Non-pigmented ciliary epithelial cell (primary cell): ENCODE data around the gene DEFB124.
"Not testable (repeated sequence)": the region's sequence is repeated elsewhere in the genome, so short reads cannot be mapped to it uniquely, and the experiment has no call there.

Source experiments
- DNase-seq: peaks from one replicate; pipeline ENCODE4 v3.0.0-alpha.2; 2010; ENCODE audit warnings: low read depth

Gene DEFB124

DNA sequence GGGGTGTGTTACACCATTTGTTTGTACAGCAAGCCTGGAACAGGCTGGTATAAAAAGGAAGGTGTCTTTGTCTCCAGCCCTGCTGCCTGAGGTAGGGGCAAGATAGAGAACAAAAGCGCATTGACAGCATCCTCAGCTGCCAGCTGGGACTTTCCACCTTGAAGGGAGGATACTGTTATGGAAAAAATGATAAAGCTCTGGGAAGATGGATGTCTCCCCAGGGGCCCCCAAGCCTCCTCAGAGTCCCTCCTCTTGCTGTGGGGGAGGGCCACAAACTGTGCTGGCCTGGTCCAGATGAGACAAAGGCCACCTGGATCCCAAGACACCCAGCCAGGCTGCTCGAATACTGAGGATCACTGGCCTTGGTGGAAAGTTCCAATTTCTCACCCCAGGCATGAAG lies 13.2 kb upstream of the DEFB124 start:
- DNase-seq: no peak

DNA sequence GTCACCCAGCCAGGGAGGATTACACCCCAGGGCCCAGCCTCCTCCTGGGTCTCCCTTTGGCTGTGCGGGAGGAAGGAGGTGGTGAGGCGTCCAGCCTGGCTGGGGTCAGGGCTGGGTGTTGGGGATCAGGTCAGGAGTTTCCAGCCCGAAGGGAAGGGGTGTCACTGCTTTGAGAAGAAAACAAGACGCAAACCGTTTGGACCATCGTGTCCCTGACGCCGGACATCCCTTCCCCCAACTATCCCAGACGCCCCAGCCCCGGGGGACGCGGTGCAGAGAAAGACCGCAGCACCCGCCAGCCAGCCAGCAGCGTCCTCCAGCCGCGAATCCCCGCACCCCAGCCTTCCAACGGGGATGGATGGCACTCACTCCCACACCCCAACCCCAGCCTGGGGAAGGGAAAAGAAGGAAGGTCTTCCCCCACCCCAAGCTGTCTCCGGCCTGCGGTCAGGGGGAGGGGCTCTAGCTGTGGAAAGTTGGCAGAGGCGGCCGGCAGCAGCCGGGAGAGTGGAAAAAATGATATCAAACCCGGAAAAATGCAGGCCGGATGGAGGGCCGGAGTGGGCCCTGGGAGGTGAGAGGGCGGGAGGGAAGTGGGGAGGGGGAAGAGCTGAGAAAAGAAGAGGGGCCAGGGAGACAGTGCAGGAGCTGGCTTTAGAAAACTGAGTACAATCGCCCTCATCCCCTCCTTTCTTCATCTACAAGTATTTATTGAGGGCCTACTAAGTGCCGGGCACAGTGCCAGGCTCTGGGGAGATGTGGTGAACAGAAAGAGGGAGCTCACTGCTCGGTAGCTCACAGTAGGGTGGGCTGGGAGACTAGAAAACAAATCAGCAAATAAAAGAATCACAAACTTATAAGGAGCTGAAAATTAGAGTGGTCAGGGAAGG lies 10.8 kb upstream of the DEFB124 start:
- DNase-seq: no peak

DNA sequence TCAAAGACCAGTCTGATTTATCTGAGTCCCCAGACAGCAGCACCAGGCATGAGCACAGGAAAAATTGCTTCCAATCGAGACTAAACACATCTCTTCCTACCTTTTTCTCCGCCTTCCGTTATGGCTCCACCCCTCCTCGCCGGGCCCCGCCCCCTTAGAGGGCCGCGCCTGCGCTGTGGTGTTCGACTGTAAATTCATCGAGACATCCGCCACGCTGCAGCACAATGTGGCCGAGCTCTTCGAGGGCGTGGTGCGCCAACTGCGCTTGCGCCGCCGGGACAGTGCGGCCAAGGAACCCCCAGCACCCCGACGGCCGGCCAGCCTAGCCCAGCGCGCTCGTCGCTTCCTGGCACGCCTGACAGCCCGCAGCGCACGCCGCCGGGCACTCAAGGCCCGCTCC lies 9.1 kb upstream of the DEFB124 start:
- no peak for DNase-seq

DNA sequence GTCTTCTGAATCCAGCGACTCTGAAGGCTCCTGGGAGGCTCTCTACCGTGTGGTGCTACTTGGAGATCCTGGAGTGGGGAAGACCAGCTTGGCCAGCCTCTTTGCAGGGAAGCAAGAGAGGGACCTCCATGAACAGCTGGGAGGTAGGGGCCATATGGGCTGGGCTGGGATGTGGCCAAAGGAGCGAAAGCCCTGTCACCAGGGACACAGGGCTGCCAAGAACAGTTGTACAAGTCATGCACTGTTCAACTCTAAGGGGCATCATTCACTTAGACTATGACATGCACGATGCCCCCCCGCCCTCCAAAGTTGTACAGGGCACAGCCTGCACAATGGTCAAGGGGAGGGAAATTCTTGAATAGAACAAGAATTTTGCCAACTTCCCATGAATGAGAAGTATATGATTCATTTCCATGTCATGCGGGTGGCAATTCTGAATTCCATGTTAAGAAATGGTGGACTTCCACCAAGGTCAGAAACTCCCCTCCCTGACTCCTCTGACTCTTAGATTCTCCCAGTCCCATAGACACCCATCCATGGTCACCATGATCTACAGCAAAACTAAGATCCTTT lies 1.8 kb upstream of the DEFB124 start:
- DNase-seq: no peak

DNA sequence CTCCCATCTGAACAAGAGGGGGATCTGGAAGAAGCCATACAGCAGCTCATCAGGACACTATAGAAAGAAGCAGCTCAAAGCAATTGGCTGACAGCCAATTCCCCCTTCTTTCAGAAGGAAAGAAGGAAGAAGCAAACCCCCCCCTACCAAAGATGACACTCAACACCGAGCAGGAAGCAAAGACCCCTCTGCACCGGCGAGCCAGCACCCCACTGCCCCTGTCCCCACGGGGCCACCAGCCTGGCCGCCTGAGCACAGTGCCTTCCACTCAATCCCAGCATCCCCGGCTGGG lies 1.3 kb upstream of the DEFB124 start:
- no peak for DNase-seq

GRCh38 chr20:31475472-31476293 lies 756 bp upstream of the DEFB124 start:
- DNase-seq: no peak

GRCh38 chr20:31474097-31474436 lies 860 bp downstream of the DEFB124 start:
- DNase-seq: no peak

DNA sequence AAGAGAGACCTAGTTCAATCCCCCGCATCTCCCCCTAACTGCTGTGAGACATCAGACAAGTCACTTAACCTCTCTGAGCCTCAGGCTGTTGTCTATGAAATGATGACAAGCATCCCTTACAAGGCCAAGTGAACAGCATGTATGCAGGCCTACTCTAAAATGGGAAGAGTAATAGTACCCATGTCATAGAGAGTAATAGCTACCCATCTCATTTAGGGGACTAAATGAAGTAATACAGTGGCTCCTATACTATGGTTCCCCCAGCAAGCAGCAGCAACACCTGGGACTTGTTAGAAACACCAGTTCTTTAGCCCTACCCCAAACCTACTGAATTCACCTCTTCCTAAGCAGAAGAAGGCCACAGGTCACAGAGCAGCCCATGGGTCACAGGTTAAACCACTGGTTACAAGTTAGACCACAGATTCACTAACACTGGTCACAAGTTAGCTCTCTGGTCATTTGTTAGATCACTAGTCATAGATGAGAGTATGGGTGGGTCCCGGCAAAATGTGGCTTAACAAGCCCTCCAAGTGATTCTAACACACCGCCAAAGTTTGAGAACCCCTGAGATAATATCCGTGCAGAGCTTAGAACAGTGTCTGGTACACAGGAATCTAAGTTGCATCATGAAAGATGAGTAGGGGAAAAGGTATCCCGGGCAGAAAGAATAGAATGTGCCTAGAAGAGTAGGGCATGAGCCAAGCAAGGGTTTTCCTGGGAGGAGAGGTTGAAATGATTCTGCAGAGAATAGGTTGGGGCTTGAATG lies 1.4 kb downstream of the DEFB124 start:
- no peak for DNase-seq

DNA sequence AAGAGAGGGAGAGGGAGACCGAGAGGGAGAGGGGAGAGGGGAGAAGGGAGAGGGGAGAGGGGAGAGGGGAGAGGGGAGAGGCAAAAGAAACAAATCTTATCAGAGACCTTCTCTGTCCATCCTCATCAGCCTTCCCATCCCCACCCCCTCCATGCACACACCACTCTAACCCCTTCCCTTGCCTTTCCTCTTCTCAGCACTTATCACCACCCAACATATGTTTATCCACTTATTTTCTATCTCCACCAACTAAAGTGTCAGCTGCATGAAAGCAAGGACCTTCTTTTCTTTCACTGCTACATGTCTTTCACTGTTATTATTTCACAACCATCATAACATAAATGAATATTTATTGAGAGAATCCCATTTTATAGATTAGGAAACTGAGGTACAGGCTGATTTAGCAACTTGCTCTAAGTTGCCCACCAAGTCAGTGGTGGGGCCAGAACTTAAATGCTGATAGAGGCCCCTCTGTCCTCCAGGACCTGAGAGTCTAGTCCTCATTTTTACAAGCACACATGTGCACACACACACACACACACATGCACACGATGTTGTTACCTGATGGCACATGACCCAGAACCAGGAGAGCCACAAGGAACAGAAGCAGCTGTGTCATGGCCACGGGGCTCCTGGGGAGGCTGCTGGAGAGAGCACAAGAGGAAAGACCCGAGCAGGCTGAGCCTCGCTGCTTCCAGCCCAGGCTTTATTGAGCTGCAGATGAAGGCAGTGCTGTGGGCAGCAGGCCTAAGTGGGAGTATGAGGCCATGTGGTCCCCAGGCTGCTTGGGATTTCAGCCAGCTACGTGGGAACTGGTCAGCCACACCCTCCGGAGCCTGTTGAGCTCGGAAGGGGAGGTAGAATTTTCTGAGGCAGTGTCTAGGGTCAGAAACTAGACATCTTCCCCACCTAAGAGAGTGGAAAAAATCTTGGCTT lies 2.3 kb downstream of the DEFB124 start:
- DNase-seq: no peak

DNA sequence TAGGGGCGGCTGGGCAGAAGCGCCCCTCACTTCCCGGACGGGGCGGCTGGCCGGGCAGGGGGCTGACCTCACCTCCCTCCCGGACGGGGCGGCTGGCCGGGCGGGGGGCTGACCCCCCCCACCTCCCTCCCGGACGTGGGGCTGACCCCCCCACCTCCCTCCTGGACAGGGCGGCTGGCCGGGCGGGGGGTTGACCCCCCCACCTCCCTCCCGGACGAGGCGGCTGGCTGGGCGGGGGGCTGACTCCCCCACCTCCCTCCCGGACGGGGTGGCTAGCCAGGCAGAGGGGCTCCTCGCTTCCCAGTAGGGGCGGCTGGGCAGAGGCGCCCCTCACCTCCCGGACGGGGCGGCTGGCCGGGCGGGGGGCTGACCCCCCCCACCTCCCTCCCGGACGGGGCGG lies 4.0 kb downstream of the DEFB124 start:
- not testable (repeated sequence) for DNase-seq

DNA sequence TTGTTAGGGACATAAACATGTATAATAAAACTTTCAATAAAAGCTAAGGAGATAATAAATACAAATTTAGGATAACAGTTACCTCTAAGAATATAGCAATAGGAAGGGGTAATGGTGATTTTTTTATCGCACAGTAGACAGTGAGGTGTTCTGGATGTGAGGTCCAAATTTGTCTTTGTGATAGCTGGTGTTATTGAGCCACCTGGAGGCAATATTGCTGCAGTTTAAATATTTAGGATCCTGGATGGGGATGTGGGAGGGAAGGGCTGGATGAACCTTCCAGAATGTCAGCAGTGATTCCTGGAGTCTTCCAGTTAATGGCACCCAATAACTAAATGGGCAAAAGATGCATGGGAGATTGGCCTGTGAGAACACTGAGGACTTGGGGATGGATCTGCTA lies 20.6 kb downstream of the DEFB124 start:
- no peak for DNase-seq

DNA sequence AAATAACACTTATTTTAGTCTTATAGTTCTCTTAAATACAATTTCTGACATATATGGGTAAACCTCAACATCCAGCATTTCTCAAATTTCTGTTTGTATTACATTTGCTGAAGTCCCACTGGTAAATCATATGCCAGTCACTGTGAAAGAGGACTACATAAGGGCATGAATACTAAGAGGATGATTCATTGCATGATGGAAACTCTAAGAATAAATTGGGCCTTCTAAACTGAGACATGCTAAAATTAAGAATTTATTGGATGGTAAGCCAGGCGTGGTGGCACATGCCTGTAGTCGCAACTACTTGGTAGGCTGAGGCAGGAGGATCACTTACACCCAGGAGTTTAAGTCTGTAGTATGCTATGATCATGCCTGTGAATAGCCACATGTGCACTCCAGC lies 22.4 kb downstream of the DEFB124 start:
- DNase-seq: no peak

- no peak for DNase-seq
Observed at GRCh38 chr20:31449511-31450414, 25.2 kb downstream of the DEFB124 start.

GRCh38 chr20:31446084-31446819 lies 28.7 kb downstream of the DEFB124 start:
- DNase-seq: no peak

DNA sequence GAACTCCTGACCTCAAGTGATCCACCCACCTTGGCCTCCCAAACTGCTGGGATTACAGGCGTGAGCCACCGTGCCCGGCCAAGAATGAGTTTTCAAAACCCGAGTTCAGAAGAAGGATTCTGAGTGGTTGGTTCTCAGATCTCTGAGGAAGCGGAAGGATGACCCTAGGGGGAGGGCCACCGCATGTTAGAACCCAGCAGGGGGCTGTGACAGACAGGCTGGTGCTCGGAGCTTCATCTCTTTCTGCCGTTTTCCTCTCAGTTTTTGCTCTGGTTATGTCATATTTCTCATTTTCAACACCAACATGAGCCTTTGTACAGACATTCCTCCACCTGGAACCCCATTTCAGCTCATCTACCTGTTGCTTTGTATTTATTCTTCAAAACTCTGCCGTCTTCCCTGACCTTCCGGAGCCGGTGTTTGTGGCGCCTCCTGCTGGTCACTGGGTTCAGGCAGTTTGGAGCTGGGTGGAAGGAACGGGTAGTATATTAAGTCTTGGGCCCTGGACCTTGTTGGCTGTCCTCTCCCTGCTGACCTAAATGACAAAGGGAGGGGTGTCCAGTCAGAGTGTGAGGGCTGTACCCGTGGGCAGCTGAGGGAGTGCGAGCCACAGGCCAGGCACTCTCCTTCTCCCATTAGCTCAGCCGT lies 34.8 kb downstream of the DEFB124 start, which contains the start of gene DEFB123:
Gene DEFB123 (plus strand): TSS at position 621 of the 648 bp plus-strand sequence. CDS start 67 bp downstream, outside the sequence.
- no peak for DNase-seq

DNA sequence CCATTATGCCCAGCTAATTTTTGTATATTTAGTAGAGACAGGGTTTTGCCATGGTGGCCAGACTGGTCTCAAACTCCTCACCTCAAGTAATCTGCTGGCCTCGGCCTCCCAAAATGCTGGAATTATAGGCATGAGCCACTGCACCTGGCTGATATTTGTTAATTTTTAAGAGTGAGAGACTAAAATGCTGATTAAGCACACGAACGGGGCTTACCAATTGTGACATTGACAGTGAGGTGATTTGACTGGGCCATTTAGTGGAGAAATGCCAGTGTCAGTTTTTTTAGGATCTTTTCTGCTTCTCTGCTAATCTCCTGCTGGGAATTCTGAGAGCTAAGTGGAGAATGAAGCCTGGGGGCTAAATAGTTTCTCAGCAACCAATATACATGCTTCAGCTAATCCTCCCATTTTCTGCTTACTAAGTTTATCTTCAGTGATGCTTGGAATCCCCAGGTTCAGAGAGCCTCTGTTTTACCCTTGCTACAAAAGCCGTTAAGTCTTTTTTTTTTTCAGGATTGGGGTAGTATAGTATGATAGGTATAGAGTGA lies 44.3 kb downstream of the DEFB124 start:
- DNase-seq: no peak

DNA sequence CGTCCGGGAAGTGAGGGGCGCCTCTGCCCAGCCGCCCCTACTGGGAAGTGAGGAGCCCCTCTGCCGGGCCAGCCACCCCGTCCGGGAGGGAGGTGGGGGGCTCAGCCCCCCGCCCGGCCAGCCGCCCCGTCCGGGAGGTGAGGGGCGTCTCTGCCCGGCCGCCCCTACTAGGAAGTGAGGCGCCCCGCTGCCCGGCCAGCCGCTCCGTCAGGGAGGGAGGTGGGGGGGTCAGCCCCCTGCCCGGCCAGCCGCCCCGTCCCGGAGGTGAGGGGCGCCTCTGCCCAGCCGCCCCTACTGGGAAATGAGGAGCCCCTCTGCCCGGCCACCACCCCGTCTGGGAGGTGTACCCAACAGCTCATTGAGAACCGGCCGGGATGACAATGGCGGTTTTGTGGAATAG lies 47.4 kb downstream of the DEFB124 start:
- DNase-seq: not testable (repeated sequence)

- not testable (repeated sequence) for DNase-seq
Observed at GRCh38 chr20:31426891-31427551, 47.9 kb downstream of the DEFB124 start.
